ENCODE data around the gene ZNF84. TPM values are rescaled to one million over a fixed set of nuclear protein-coding genes. Genes with fewer than 3 reads are reported as not detected.
A peak's percentile ranks its signal among the peaks of the same experiment; 100 is the strongest.

The ZNF84 gene
- total RNA-seq, 4 donors from 2014 or later: 8.0 to 41.9 (median 21.2) TPM

- H3K4me1 ChIP-seq: peaks cover 11% of the 10 kb centered on the region
- no peak for DNase-seq (ENCODE audit: low spot score in 2 of 2)
- peaks cover 49% of the 10 kb centered on the region for H3K9me3 ChIP-seq
- H3K4me3 ChIP-seq: peak overlapping the region; percentile 72
- TF ChIP-seq POLR2AphosphoS5 (IDR thresholded peaks at IDR 0.05) (no peak), EP300 (IDR thresholded peaks at IDR 0.05) (no peak), CTCF (IDR thresholded peaks at IDR 0.05) (no peak), POLR2A (IDR thresholded peaks at IDR 0.05) (no peak)
- WGBS: 41% methylated on average over 4 of the region's 4 CpGs
- H3K36me3 ChIP-seq: peaks cover 31% of the 10 kb centered on the region
- H3K27ac ChIP-seq: peak overlapping the region; percentile 95
- no peaks in the 10 kb centered on the region for H3K27me3 ChIP-seq
These were observed 905 bp downstream of the ZNF84 start for GRCh38 chr12:133038118-133038709.

- H3K27ac ChIP-seq: no peak overlapping the region
- H3K27me3 ChIP-seq: no peaks in the 10 kb centered on the region
- no peak for TF ChIP-seq POLR2A (IDR thresholded peaks at IDR 0.05)
- no peak for TF ChIP-seq EP300 (IDR thresholded peaks at IDR 0.05)
- TF ChIP-seq CTCF (IDR thresholded peaks at IDR 0.05): no peak
- TF ChIP-seq POLR2AphosphoS5 (IDR thresholded peaks at IDR 0.05): no peak
- peaks cover 96% of the 10 kb centered on the region for H3K36me3 ChIP-seq
- H3K4me1 ChIP-seq: no peaks in the 10 kb centered on the region
- 100% methylated on average over 3 of the region's 3 CpGs for WGBS
- H3K4me3 ChIP-seq: no peak overlapping the region
- H3K9me3 ChIP-seq: peaks cover 84% of the 10 kb centered on the region
- no peak for DNase-seq (ENCODE audit: low spot score in 2 of 2)
These were observed 9.4 kb downstream of the ZNF84 start for GRCh38 chr12:133046698-133047097.

- WGBS: 98% methylated on average over 5 of the region's 5 CpGs
- H3K9me3 ChIP-seq: peaks cover 82% of the 10 kb centered on the region
- no peak overlapping the region for H3K4me3 ChIP-seq
- H3K36me3 ChIP-seq: peaks cover 59% of the 10 kb centered on the region
- no peak for DNase-seq (ENCODE audit: low spot score in 2 of 2)
- H3K27ac ChIP-seq: no peak overlapping the region
- H3K4me1 ChIP-seq: no peaks in the 10 kb centered on the region
- no peak for TF ChIP-seq POLR2A (IDR thresholded peaks at IDR 0.05)
- TF ChIP-seq POLR2AphosphoS5 (IDR thresholded peaks at IDR 0.05): no peak
- TF ChIP-seq CTCF (IDR thresholded peaks at IDR 0.05): no peak
- TF ChIP-seq EP300 (IDR thresholded peaks at IDR 0.05): no peak
- no peaks in the 10 kb centered on the region for H3K27me3 ChIP-seq
These were observed 20.1 kb downstream of the ZNF84 start for GRCh38 chr12:133057446-133057845.

GRCh38 chr12:133058203-133059113 is 21.1 kb downstream of the ZNF84 start:
- no peak for DNase-seq (ENCODE audit: low spot score in 2 of 2)
- 94% methylated on average over 8 of the region's 8 CpGs for WGBS
- Histone ChIP-seq H3K4me1 (no peaks in the 10 kb centered on the region), H3K27ac (no peak overlapping the region), H3K27me3 (no peaks in the 10 kb centered on the region), H3K9me3 (peaks cover 82% of the 10 kb centered on the region), H3K4me3 (no peak overlapping the region), H3K36me3 (peaks cover 51% of the 10 kb centered on the region)
- TF ChIP-seq EP300 (IDR thresholded peaks at IDR 0.05): no peak
- TF ChIP-seq CTCF (IDR thresholded peaks at IDR 0.05): no peak
- no peak for TF ChIP-seq POLR2A (IDR thresholded peaks at IDR 0.05)
- no peak for TF ChIP-seq POLR2AphosphoS5 (IDR thresholded peaks at IDR 0.05)

GRCh38 chr12:133061954-133062353 is 24.6 kb downstream of the ZNF84 start:
- no peak for TF ChIP-seq POLR2AphosphoS5 (IDR thresholded peaks at IDR 0.05)
- no peak for TF ChIP-seq EP300 (IDR thresholded peaks at IDR 0.05)
- TF ChIP-seq CTCF (IDR thresholded peaks at IDR 0.05): no peak
- TF ChIP-seq POLR2A (IDR thresholded peaks at IDR 0.05): no peak
- Histone ChIP-seq H3K9me3 (peaks cover 95% of the 10 kb centered on the region), H3K4me3 (no peak overlapping the region), H3K27me3 (no peaks in the 10 kb centered on the region), H3K4me1 (no peaks in the 10 kb centered on the region), H3K36me3 (peaks cover 22% of the 10 kb centered on the region), H3K27ac (no peak overlapping the region)
- no peak for DNase-seq (ENCODE audit: low spot score in 2 of 2)
- 100% methylated on average over 1 of the region's 1 CpG for WGBS
